Smooth muscle cell (in vitro differentiated cells): ENCODE results near the gene TIMM23. TPM values are rescaled to one million over a fixed set of nuclear protein-coding genes. Genes with fewer than 3 reads are reported as not detected.
"Not testable (repeated sequence)": the region's sequence is repeated elsewhere in the genome, so short reads cannot be mapped to it uniquely, and the experiment has no call there.

Experiments
- DNase-seq: peaks from one replicate; lab custom pipeline; 2025; ENCODE audit not compliant: unreplicated experiment; lab: John Stamatoyannopoulos, UW
- H2AFZ ChIP-seq: fragments of 200-600 bp; sonication (generic); 2 replicates; pipeline ENCODE4 v1.6.0; 2016; ENCODE audit warnings: antibody characterized with exemption, low read depth, mild to moderate bottlenecking
- H3F3A ChIP-seq: fragments of 200-600 bp; sonication (generic); 2 replicates; pipeline ENCODE4 v1.6.0; 2017; ENCODE audit warnings: antibody characterized with exemption, low read depth
- H3K27ac ChIP-seq: fragments of 200-600 bp; sonication (generic); 2 replicates; pipeline ENCODE4 v1.5.1; 2016; ENCODE audit warnings: low read depth, mild to moderate bottlenecking
- H3K27me3 ChIP-seq: fragments of 200-600 bp; sonication (generic); 2 replicates; pipeline ENCODE4 v1.6.1; 2016; ENCODE audit warnings: low read depth, mild to moderate bottlenecking
- H3K36me3 ChIP-seq: fragments of 200-600 bp; sonication (generic); 2 replicates; pipeline ENCODE4 v1.5.1; 2016; ENCODE audit warnings: low read depth
- H3K4me1 ChIP-seq: fragments of 200-600 bp; sonication (generic); 2 replicates; pipeline ENCODE4 v1.5.1; 2016; ENCODE audit warnings: low read depth
- H3K4me2 ChIP-seq: fragments of 200-600 bp; sonication (generic); 2 replicates; pipeline ENCODE4 v1.6.0; 2016; ENCODE audit warnings: mild to moderate bottlenecking
- H3K4me3 ChIP-seq: fragments of 200-600 bp; sonication (generic); 2 replicates; pipeline ENCODE4 v1.5.1; 2016; ENCODE audit warnings: mild to moderate bottlenecking
- H3K79me2 ChIP-seq: fragments of 200-600 bp; sonication (generic); 2 replicates; pipeline ENCODE4 v1.6.0; 2016; ENCODE audit warnings: low read depth, mild to moderate bottlenecking
- H3K9ac ChIP-seq: fragments of 200-600 bp; sonication (generic); 2 replicates; pipeline ENCODE4 v1.6.0; 2016; ENCODE audit warnings: low read depth
- H3K9me3 ChIP-seq: fragments of 200-600 bp; sonication (generic); replicated peaks from 2 replicates; pipeline ENCODE4 v1.5.1; 2016; ENCODE audit warnings: low read depth
- H4K20me1 ChIP-seq: fragments of 200-600 bp; sonication (generic); 2 replicates; pipeline ENCODE4 v1.6.0; 2016; ENCODE audit warnings: low read depth
- CTCF ChIP-seq: fragments of 200-600 bp; sonication (generic); IDR thresholded peaks from 2 replicates; pipeline ENCODE4 v1.5.1; 2017; ENCODE audit warnings: borderline replicate concordance, mild to moderate bottlenecking, antibody characterized with exemption; ENCODE audit not compliant: insufficient read depth, poor library complexity, severe bottlenecking
- WGBS: methylation state at CpG from one replicate; pipeline ENCODE4 v1.1.7; 2016; ENCODE audit warnings: low lambda C conversion rate; 5-methylcytosine and 5-hydroxymethylcytosine counted together
- polyA plus RNA-seq: library from polyadenylated mRNA; unstranded; fragments of >200 nt; fragmentation: Nextera tagmentation; extraction: Ambion mirVana; gene quantifications from 2 replicates; pipeline ENCODE4 v1.2.1, GENCODE V29; 2016
- total RNA-seq: library from RNA; depleted of rRNA; stranded (reverse); fragments of >200 nt; gene quantifications from 2 replicates; pipeline ENCODE4 v1.2.3, GENCODE V29; 2014

TIMM23 gene
- total and polyA plus RNA-seq, 2 experiments from 2014 or later, result 89.4 to 105 TPM

- Histone ChIP-seq H3F3A (no peaks in the 10 kb centered on the region), H3K4me1 (no peaks in the 10 kb centered on the region), H3K9ac (no peak overlapping the region), H3K4me3 (no peak overlapping the region), H3K27me3 (no peaks in the 10 kb centered on the region), H3K79me2 (no peaks in the 10 kb centered on the region), H3K36me3 (no peaks in the 10 kb centered on the region), H3K9me3 (no peaks in the 10 kb centered on the region), H4K20me1 (no peaks in the 10 kb centered on the region), H3K4me2 (no peak overlapping the region), H3K27ac (no peak overlapping the region), H2AFZ (no peak overlapping the region)
- DNase-seq, result no peak
- TF ChIP-seq CTCF, result no peak
- WGBS, result 85% methylated on average over 3 of the region's 3 CpGs
Measured at GRCh38 chr10:46040004-46040403, 67.7 kb downstream of the TIMM23 start.

GRCh38 chr10:46042527-46042926 is 70.2 kb downstream of the TIMM23 start:
- Histone ChIP-seq H3K4me1 (no peaks in the 10 kb centered on the region), H3K4me2 (no peak overlapping the region), H4K20me1 (no peaks in the 10 kb centered on the region), H3K27ac (no peak overlapping the region), H3K9ac (no peak overlapping the region), H3K79me2 (no peaks in the 10 kb centered on the region), H3K9me3 (no peaks in the 10 kb centered on the region), H3K4me3 (no peak overlapping the region), H3K27me3 (no peaks in the 10 kb centered on the region), H3F3A (no peaks in the 10 kb centered on the region), H3K36me3 (no peaks in the 10 kb centered on the region), H2AFZ (no peak overlapping the region)
- TF ChIP-seq CTCF, result no peak
- WGBS, result 69% methylated on average over 4 of the region's 4 CpGs
- no peak for DNase-seq

GRCh38 chr10:46046261-46046660 is 74.0 kb downstream of the TIMM23 start, which contains the start of gene MSMB:
Gene MSMB (minus strand): TSS chr10:46046269. CDS start chr10:46046237, 32 bp downstream.
- Histone ChIP-seq H3K79me2 (no peaks in the 10 kb centered on the region), H3K4me1 (no peaks in the 10 kb centered on the region), H3K36me3 (no peaks in the 10 kb centered on the region), H3K4me2 (no peak within 1 kb of the TSS), H3K9me3 (no peaks in the 10 kb centered on the region), H4K20me1 (no peaks in the 10 kb centered on the region), H2AFZ (no peak within 1 kb of the TSS), H3F3A (no peaks in the 10 kb centered on the region), H3K27me3 (no peaks in the 10 kb centered on the region), H3K27ac (no peak within 1 kb of the TSS), H3K9ac (no peak within 1 kb of the TSS), H3K4me3 (no peak within 1 kb of the TSS)
- 93% methylated on average over 7 of the region's 7 CpGs for WGBS
- TF ChIP-seq CTCF, result no peak
- no peak for DNase-seq

- Histone ChIP-seq H3K9me3 (no peaks in the 10 kb centered on the region), H3K4me1 (peaks cover 14% of the 10 kb centered on the region), H3K36me3 (no peaks in the 10 kb centered on the region), H2AFZ (no peak overlapping the region), H4K20me1 (no peaks in the 10 kb centered on the region), H3K4me3 (no peak overlapping the region), H3K9ac (no peak overlapping the region), H3K27me3 (no peaks in the 10 kb centered on the region), H3K79me2 (no peaks in the 10 kb centered on the region), H3K27ac (no peak overlapping the region), H3F3A (no peaks in the 10 kb centered on the region), H3K4me2 (no peak overlapping the region)
- 70% methylated on average over 2 of the region's 2 CpGs for WGBS
- DNase-seq, result no peak
- no peak for TF ChIP-seq CTCF
Measured at GRCh38 chr10:46048152-46048551, 75.9 kb downstream of the TIMM23 start.

GRCh38 chr10:46049497-46049831 is 77.2 kb downstream of the TIMM23 start:
- not testable (repeated sequence) for H3K9me3 ChIP-seq, H3K27ac ChIP-seq, DNase-seq, H3K4me3 ChIP-seq, H3K4me2 ChIP-seq, H3K79me2 ChIP-seq, H3K27me3 ChIP-seq, H2AFZ ChIP-seq, H3F3A ChIP-seq, H3K9ac ChIP-seq, H4K20me1 ChIP-seq, H3K36me3 ChIP-seq
- H3K4me1 ChIP-seq, result peaks cover 14% of the 10 kb centered on the region
- 93% methylated on average over 11 of the region's 11 CpGs for WGBS
